ENCODE measurements around the gene LCAT. TPM values are rescaled to one million over a fixed set of nuclear protein-coding genes. Genes with fewer than 3 reads are reported as not detected.

LCAT gene
- total RNA-seq, 2 donors from 2014 or later: 12.3 to 20.1 TPM

GRCh38 chr16:67892899-67893742, 50.8 kb downstream of the LCAT start, which contains the start of gene PSKH1:
TSS of gene PSKH1 (plus strand) at chr16:67893254. CDS start at chr16:67908750, 15,496 bp downstream.
- H3K4me3 Mint-ChIP-seq: peak within 1 kb of the TSS; percentile 98
- no peaks in the 10 kb centered on the region for H3K27me3 Mint-ChIP-seq (ENCODE audit: low read depth)
- H3K36me3 Mint-ChIP-seq (ENCODE audit: insufficient read depth in 2 of 2): peaks cover 2 to 3% of the 10 kb centered on the region in 2 donors
- H3K27ac Mint-ChIP-seq: peak within 1 kb of the TSS; percentile 98
- DNase-seq (peak; percentile 95), ATAC-seq (replicated peaks in 1 of 2) (peak; percentile 99)
- peaks cover 44% of the 10 kb centered on the region for H3K4me1 Mint-ChIP-seq (ENCODE audit: low read depth)
- no peaks in the 10 kb centered on the region for H3K9me3 Mint-ChIP-seq

GRCh38 chr16:67892375-67892774, 51.5 kb downstream of the LCAT start:
- ATAC-seq (replicated peaks in 1 of 2) (no peak), DNase-seq (no peak)
- Mint-ChIP-seq H3K36me3 (ENCODE audit: insufficient read depth in 2 of 2) (peaks cover 2 to 3% of the 10 kb centered on the region in 2 donors), H3K4me1 (ENCODE audit: low read depth) (peaks cover 41% of the 10 kb centered on the region), H3K27me3 (ENCODE audit: low read depth) (no peaks in the 10 kb centered on the region), H3K27ac (peak overlapping the region; percentile 40), H3K9me3 (no peaks in the 10 kb centered on the region), H3K4me3 (peak overlapping the region; percentile 75 to 98)

Other genes starting within 250 kb of the LCAT start
- 10 to 100 TPM; 11.3 to 11.6 TPM for gene GFOD2, start 224.8 kb downstream of the LCAT start, total RNA-seq
- 10 to 100 TPM; 17.1 to 24.8 TPM for gene RANBP10, start 137.6 kb downstream of the LCAT start, total RNA-seq
- gene TSNAXIP1, start 137.2 kb downstream of the LCAT start, total RNA-seq: under 1 TPM; 0.39 to 0.86 TPM
- gene THAP11, start 101.8 kb downstream of the LCAT start, total RNA-seq: 10 to 100 TPM; 31.7 to 39.2 TPM
- gene NUTF2, start 97.2 kb downstream of the LCAT start, total RNA-seq: 10 to 100 TPM; 80.8 to 90.1 TPM
- gene CENPT, start 96.4 kb downstream of the LCAT start, total RNA-seq: 10 to 100 TPM; 43.6 to 59.4 TPM
- gene EDC4, start 71.1 kb downstream of the LCAT start, total RNA-seq: 10 to 100 TPM; 82.9 to 86.4 TPM
- gene NRN1L, start 59.2 kb downstream of the LCAT start, total RNA-seq: 1 to 10 TPM in 1 of 2 donors, under 1 TPM in 1; 0.60 to 1.9 TPM
- 10 to 100 TPM; 16.1 to 16.2 TPM for gene PSKH1, start 50.9 kb downstream of the LCAT start, total RNA-seq
- 1 to 10 TPM; 4.2 to 5.0 TPM for gene CTRL, start 12.3 kb downstream of the LCAT start, total RNA-seq
- 100 to 1,000 TPM; 169 to 184 TPM for gene PSMB10, start 7.3 kb downstream of the LCAT start, total RNA-seq
- 10 to 100 TPM; 32.6 to 34.7 TPM for gene SLC12A4, start 24.5 kb upstream of the LCAT start, total RNA-seq
- under 1 TPM; 0.12 to 0.16 TPM for gene DPEP3, start 36.4 kb upstream of the LCAT start, total RNA-seq
- gene DPEP2, start 55.4 kb upstream of the LCAT start, total RNA-seq: 10 to 100 TPM; 11.4 to 11.6 TPM
- not detected for gene DPEP2NB, start 71.8 kb upstream of the LCAT start, total RNA-seq
- 10 to 100 TPM; 12.6 to 13.4 TPM for gene DDX28, start 79.1 kb upstream of the LCAT start, total RNA-seq
- gene DUS2, start 79.2 kb upstream of the LCAT start, total RNA-seq: 10 to 100 TPM; 21.4 to 22.4 TPM
- 10 to 100 TPM; 79.7 to 82.5 TPM for gene NFATC3, start 141.2 kb upstream of the LCAT start, total RNA-seq

All from activated T-cell treated with anti-CD3 and anti-CD28 coated beads, Interleukin-2, amount 50 U/mL, for 72 hours (primary cell).